ENCODE results near the gene ACADSB. TPM values are rescaled to one million over a fixed set of nuclear protein-coding genes. Genes with fewer than 3 reads are reported as not detected.
A peak's percentile ranks its signal among the peaks of the same experiment; 100 is the strongest.

ACADSB gene
- total RNA-seq, result 10 to 100 TPM; 18.1 to 20.9 TPM
- long read RNA-seq, donor 1, full-length matches to known transcripts, result 1 of 4 reads
- long read RNA-seq, donor 1, partial matches to known transcripts, result 0 of 4 reads
- long read RNA-seq, donor 1, other reads (novel, unspliced or antisense), result 3 of 4 reads
- long read RNA-seq, donor 2, full-length matches to known transcripts, result 2 of 7 reads
- long read RNA-seq, donor 2, partial matches to known transcripts, result 0 of 7 reads
- long read RNA-seq, donor 2, other reads (novel, unspliced or antisense), result 5 of 7 reads

GRCh38 chr10:123008355-123009104, at the start of gene ACADSB, which contains the start of gene IKZF5:
Gene ACADSB (plus strand): TSS chr10:123009006. CDS start chr10:123009030, 24 bp downstream.
Gene IKZF5 (minus strand): TSS chr10:123008795. CDS start chr10:122998625, 10,170 bp downstream.
- DNase-seq (ENCODE audit: low spot score), result peak; percentile 98
- intact Hi-C loops (cut with DNase I), result no loop called here

- intact Hi-C loops (cut with DNase I), result no loop called here
- no peak for DNase-seq (ENCODE audit: low spot score)
These were observed 46.4 kb upstream of the ACADSB start for GRCh38 chr10:122962405-122962804.

GRCh38 chr10:122966879-122967278, 41.9 kb upstream of the ACADSB start:
- intact Hi-C loops (cut with DNase I), result no loop called here
- no peak for DNase-seq (ENCODE audit: low spot score)

- no peak for DNase-seq (ENCODE audit: low spot score)
- intact Hi-C loops (cut with DNase I), result no loop called here
These were observed 40.1 kb upstream of the ACADSB start for GRCh38 chr10:122968698-122969097.

GRCh38 chr10:122974023-122974422, 34.8 kb upstream of the ACADSB start:
- no peak for DNase-seq (ENCODE audit: low spot score)
- intact Hi-C loops (cut with DNase I), result no loop called here

- intact Hi-C loops (cut with DNase I), result no loop called here
- no peak for DNase-seq (ENCODE audit: low spot score)
These were observed 34.2 kb upstream of the ACADSB start for GRCh38 chr10:122974543-122975064.

- peak; percentile 98 for DNase-seq (ENCODE audit: low spot score)
- intact Hi-C loops (cut with DNase I), result no loop called here
These were observed 28.4 kb upstream of the ACADSB start, which contains the start of gene PSTK for GRCh38 chr10:122980209-122981065. Gene PSTK (plus strand): TSS chr10:122980401. CDS start chr10:122980480, 79 bp downstream.

GRCh38 chr10:122981066-122981464, 27.7 kb upstream of the ACADSB start:
- intact Hi-C loops (cut with DNase I), result no loop called here

GRCh38 chr10:122983898-122984297, 24.9 kb upstream of the ACADSB start:
- no peak for DNase-seq (ENCODE audit: low spot score)
- intact Hi-C loops (cut with DNase I), result no loop called here

More at GRCh38 chr10:122981066-122981464, 27.7 kb upstream of the ACADSB start:
- no peak for DNase-seq (ENCODE audit: low spot score)

- no peak for DNase-seq (ENCODE audit: low spot score)
- intact Hi-C loops (cut with DNase I), result no loop called here
These were observed 24.1 kb upstream of the ACADSB start for GRCh38 chr10:122984708-122985107.

GRCh38 chr10:122986335-122986734, 22.5 kb upstream of the ACADSB start:
- DNase-seq (ENCODE audit: low spot score), result no peak
- intact Hi-C loops (cut with DNase I), result no loop called here

- DNase-seq (ENCODE audit: low spot score), result no peak
- intact Hi-C loops (cut with DNase I), result no loop called here
These were observed 20.3 kb upstream of the ACADSB start for GRCh38 chr10:122988501-122988900.

- no peak for DNase-seq (ENCODE audit: low spot score)
- intact Hi-C loops (cut with DNase I), result no loop called here
These were observed 18.5 kb upstream of the ACADSB start for GRCh38 chr10:122990278-122990677.

GRCh38 chr10:122992031-122992585, 16.7 kb upstream of the ACADSB start:
- DNase-seq (ENCODE audit: low spot score), result no peak
- intact Hi-C loops (cut with DNase I), result no loop called here

- DNase-seq (ENCODE audit: low spot score), result no peak
- intact Hi-C loops (cut with DNase I), result no loop called here
These were observed 14.9 kb upstream of the ACADSB start for GRCh38 chr10:122993797-122994336.

GRCh38 chr10:122995936-122996335, 12.9 kb upstream of the ACADSB start:
- DNase-seq (ENCODE audit: low spot score), result no peak
- intact Hi-C loops (cut with DNase I), result no loop called here

GRCh38 chr10:122997864-122998263, 10.9 kb upstream of the ACADSB start:
- DNase-seq (ENCODE audit: low spot score), result no peak

GRCh38 chr10:122998360-122998917, 10.4 kb upstream of the ACADSB start:
- intact Hi-C loops (cut with DNase I), result no loop called here
- no peak for DNase-seq (ENCODE audit: low spot score)

More at GRCh38 chr10:122997864-122998263, 10.9 kb upstream of the ACADSB start:
- intact Hi-C loops (cut with DNase I), result no loop called here

GRCh38 chr10:122998934-122999333, 9.9 kb upstream of the ACADSB start:
- no peak for DNase-seq (ENCODE audit: low spot score)
- intact Hi-C loops (cut with DNase I), result no loop called here

Data from posterior vena cava (tissue), 2 donors.